Right lobe of liver (tissue), 4 donors: Measurements from ENCODE around the gene CST11.

Experiments
- CTCF ChIP-seq, 4 donors: fragments of 200-600 bp in 3 of 4; fragments of 450-650 bp in 1 of 4; IDR thresholded peaks; one replicate each; pipeline versions ENCODE4 v1.5.1 to v1.8.0; 2016 to 2022; ENCODE audit warnings: antibody characterized with exemption in 4 of 4, mild to moderate bottlenecking in 2 of 4
- POLR2A ChIP-seq: fragments of 450-650 bp; IDR thresholded peaks from one replicate; pipeline ENCODE4 v1.6.1; 2017; ENCODE audit warnings: antibody characterized with exemption, mild to moderate bottlenecking
- donor health status: DM: no; HTN: no; CAD: no.
- donor health status: DM: no; HTN: no; CAD: no.
- donor health status: DM: no; HTN: yes; CAD: no.

GRCh38 chr20:23414526-23415188 lies 38.0 kb downstream of the CST11 start:
- no peak for TF ChIP-seq CTCF (IDR thresholded peaks at IDR 0.05)
- TF ChIP-seq POLR2A, result no peak
